Activated T-helper 1 cell treated with anti-CD3 and anti-CD28 coated beads, Interleukin-12 subunit alpha, Interleukin-12 subunit beta, Interleukin-2, Interleukin-4 antibody, amounts not matched to agents 30 ng/mL and 10 ng/mL and 1 ng/mL, durations not matched to agents 14 hours and 24 hours and 36 hours (primary cell): ENCODE measurements around the gene SAXO2. TPM values are rescaled to one million over a fixed set of nuclear protein-coding genes. Genes with fewer than 3 reads are reported as not detected.

Experiments used
- total RNA-seq: library from RNA; stranded (reverse); gene quantifications from 2 replicates; pipeline ENCODE4 v1.2.3, GENCODE V29; 2022

SAXO2 gene
- total RNA-seq, 1 donor from 2014 or later: 0.57 TPM

Other genes starting within 250 kb of the SAXO2 start
- gene MEX3B, start 216.8 kb upstream of the SAXO2 start, total RNA-seq: 0.59 and 0.73 TPM in 2 replicates
- gene EFL1, start 84 bp upstream of the SAXO2 start, total RNA-seq: 25.2 and 25.6 TPM in 2 replicates
- gene GOLGA6L10, start 86.7 kb downstream of the SAXO2 start, total RNA-seq: 0.32 and 1.2 TPM in 2 replicates
- gene GOLGA6L9, start 167.0 kb downstream of the SAXO2 start, total RNA-seq: 1.2 and 1.8 TPM in 2 replicates